Measurements from ENCODE around the gene AOC2. TPM values are rescaled to one million over a fixed set of nuclear protein-coding genes. Genes with fewer than 3 reads are reported as not detected.

The AOC2 gene
- polyA plus RNA-seq, 1 of the 3 experiments (the other 2 are of a cell fraction), result 0.33 TPM

DNA sequence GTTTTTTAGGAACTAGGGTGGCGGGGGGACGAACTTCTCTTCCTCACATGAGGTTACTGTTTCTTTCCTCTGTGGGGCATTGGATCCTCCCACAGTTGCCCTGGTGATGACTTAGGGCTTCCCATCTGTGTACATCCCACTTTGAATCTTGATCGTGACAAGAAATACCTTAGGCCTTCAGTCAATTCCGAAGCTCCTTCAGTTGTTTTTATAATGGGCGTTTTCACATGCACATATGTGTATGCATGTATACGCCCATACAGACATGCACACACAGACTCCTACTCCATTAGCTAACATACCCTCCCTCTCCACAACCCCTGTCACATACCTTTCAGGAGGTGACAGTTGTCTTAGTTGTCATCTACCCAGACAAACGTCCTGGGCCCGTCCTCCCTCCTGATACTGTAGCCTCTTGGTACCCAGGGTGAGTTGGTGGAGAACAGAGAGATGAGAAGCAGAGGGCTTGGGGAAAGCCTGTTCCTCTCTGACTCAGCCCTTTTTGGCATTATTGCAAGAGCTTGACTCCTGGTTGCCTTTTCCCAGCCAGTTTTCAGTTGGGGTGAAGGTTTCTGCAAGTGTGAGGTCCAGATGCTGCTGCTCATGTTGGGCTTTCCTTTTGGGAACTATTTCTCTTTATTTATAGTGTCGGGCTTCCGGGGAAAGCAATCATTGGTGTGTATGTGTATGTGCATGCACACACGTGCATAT is 2.2 kb upstream of the AOC2 start:
- H3K9me3 ChIP-seq, result no peaks in the 10 kb centered on the region
- ChIA-PET CTCF (interaction anchor here (0.9 to 4.7 kb wide), 10 partner anchors 11 to 155 kb away, joined by 3 to 34 read pairs (median 4); partner anchors contain the start of genes BECN1 and RPL27), POLR2A (no interaction called here)
- H3F3A ChIP-seq (replicated peaks; ENCODE audit: insufficient read depth), result peaks cover 19% of the 10 kb centered on the region
- H3K4me1 ChIP-seq (ENCODE audit: control insufficient read depth in 1 of 2, insufficient read depth in 2 of 2, low read depth in 1 of 2, low read length in 1 of 2), result no peaks in the 10 kb centered on the region
- H2AFZ ChIP-seq (ENCODE audit: low read depth), result no peak overlapping the region
- no peaks in the 10 kb centered on the region for H3K27me3 ChIP-seq (ENCODE audit: insufficient read depth)
- TF ChIP-seq ELF1 (IDR thresholded peaks at IDR 0.05) (no peak), CTCF (IDR thresholded peaks at IDR 0.05) (no peak), TAF1 (IDR thresholded peaks at IDR 0.05; ENCODE audit: borderline replicate concordance, low read depth, low read length) (no peak), YY1 (IDR thresholded peaks at IDR 0.05; ENCODE audit: low read depth) (no peak), USF2 (IDR thresholded peaks at IDR 0.05; ENCODE audit: borderline replicate concordance, low read depth, low read length) (no peak), NFIC (IDR thresholded peaks at IDR 0.05; ENCODE audit: borderline replicate concordance) (no peak), POLR2AphosphoS5 (IDR thresholded peaks at IDR 0.05; ENCODE audit: low read depth, low read length) (no peak), NRF1 (IDR thresholded peaks at IDR 0.05; ENCODE audit: low read depth, low read length) (no peak)
- TF ChIP-seq, protein P1, sequence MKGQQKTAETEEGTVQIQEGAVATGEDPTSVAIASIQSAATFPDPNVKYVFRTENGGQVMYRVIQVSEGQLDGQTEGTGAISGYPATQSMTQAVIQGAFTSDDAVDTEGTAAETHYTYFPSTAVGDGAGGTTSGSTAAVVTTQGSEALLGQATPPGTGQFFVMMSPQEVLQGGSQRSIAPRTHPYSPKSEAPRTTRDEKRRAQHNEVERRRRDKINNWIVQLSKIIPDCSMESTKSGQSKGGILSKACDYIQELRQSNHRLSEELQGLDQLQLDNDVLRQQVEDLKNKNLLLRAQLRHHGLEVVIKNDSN (IDR thresholded peaks at IDR 0.05; ENCODE audit: borderline replicate concordance, low read depth), result no peak
- no peak overlapping the region for H3K27ac ChIP-seq (ENCODE audit: low read depth in 2 of 2, low read length in 1 of 2)
- peaks cover 51 to 73% of the 10 kb centered on the region in 2 experiments for H3K36me3 ChIP-seq (replicated peaks in 1 of 2; ENCODE audit: control insufficient read depth in 1 of 2, insufficient read depth in 2 of 2, low read length in 1 of 2)
- H3K9ac ChIP-seq, result no peak overlapping the region
- no peak for DNase-seq
- WGBS (ENCODE audit: low lambda C conversion rate), result 87% methylated on average over 11 of the region's 11 CpGs
- H4K20me1 ChIP-seq (ENCODE audit: insufficient read depth), result 0 out of 2 replicates have a peak, but pooled peaks cover 10% of the 10 kb centered on the region
- no peak overlapping the region for H3K4me2 ChIP-seq
- H3K79me2 ChIP-seq (ENCODE audit: insufficient read depth), result peaks cover 3% of the 10 kb centered on the region; the same call in 1 of the 2 replicates
- H3K4me3 ChIP-seq (ENCODE audit: low read depth in 2 of 2, low read length in 1 of 2), result no peak overlapping the region
- H3K9me2 ChIP-seq, result no peaks in the 10 kb centered on the region

DNA sequence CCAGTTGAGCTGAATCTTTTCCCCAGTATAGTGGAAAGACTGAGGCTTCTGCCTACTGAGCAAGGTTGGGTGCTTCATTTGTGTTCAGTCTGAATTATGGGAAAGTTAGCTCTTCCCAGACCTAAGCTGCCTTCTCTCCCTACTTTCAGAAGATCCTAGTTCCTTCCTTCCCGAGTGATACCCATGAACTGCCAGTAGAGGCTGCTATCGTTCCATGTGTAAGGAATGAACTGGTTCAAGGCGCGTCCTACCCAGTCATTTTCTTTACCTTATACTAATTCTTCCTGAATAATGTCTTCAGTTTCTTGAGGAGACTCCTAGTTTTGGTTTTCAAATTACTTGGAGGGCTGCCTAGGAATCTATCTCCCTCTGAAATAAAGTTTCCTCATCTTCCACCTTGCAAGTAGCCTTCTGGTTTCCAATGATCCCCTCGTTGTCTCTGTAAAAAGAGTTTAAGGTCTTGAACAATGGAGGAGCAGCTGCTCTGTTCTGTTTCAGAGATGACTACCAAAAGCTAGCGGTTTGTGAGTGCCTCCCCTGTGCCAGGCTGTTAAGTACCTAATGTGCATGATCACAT is 934 bp upstream of the AOC2 start:
- no peaks in the 10 kb centered on the region for H3K9me2 ChIP-seq
- POLR2A ChIA-PET, result interaction anchor here (1.0 kb wide), 1 partner anchor 155 kb away, joined by 3 read pairs; the partner anchor contains the start of gene RPL27
- 59% methylated on average over 6 of the region's 6 CpGs for WGBS (ENCODE audit: low lambda C conversion rate)
- CTCF ChIA-PET, result interaction anchor here (0.5 to 4.7 kb wide), 29 partner anchors 9 to 491 kb away, joined by 3 to 34 read pairs (median 3); partner anchors contain the start of genes BECN1 and RPL27
- no peaks in the 10 kb centered on the region for H3K4me1 ChIP-seq (ENCODE audit: control insufficient read depth in 1 of 2, insufficient read depth in 2 of 2, low read depth in 1 of 2, low read length in 1 of 2)
- peaks cover 19% of the 10 kb centered on the region for H3F3A ChIP-seq (replicated peaks; ENCODE audit: insufficient read depth)
- H3K4me2 ChIP-seq, result no peak overlapping the region
- no peak overlapping the region for H3K27ac ChIP-seq (ENCODE audit: low read depth in 2 of 2, low read length in 1 of 2)
- H3K27me3 ChIP-seq (ENCODE audit: insufficient read depth), result no peaks in the 10 kb centered on the region
- peak; percentile 80 for DNase-seq
- no peak overlapping the region for H2AFZ ChIP-seq (ENCODE audit: low read depth)
- no peaks in the 10 kb centered on the region for H3K9me3 ChIP-seq
- H3K9ac ChIP-seq, result no peak overlapping the region
- peaks cover 38 to 63% of the 10 kb centered on the region in 2 experiments for H3K36me3 ChIP-seq (replicated peaks in 1 of 2; ENCODE audit: control insufficient read depth in 1 of 2, insufficient read depth in 2 of 2, low read length in 1 of 2)
- H4K20me1 ChIP-seq (ENCODE audit: insufficient read depth), result 0 out of 2 replicates have a peak, but pooled peaks cover 10% of the 10 kb centered on the region
- no peaks in the 10 kb centered on the region; the same call in 1 of the 2 replicates for H3K79me2 ChIP-seq (ENCODE audit: insufficient read depth)
- no peak overlapping the region; a peak in 1 of 4 replicates for H3K4me3 ChIP-seq (ENCODE audit: low read depth in 2 of 2, low read length in 1 of 2)
- TF ChIP-seq CTCF (IDR thresholded peaks at IDR 0.05) (peak; percentile 92), RAD21 (IDR thresholded peaks at IDR 0.05; ENCODE audit: low read length) (peak; percentile 81), ZBTB33 (IDR thresholded peaks at IDR 0.05; ENCODE audit: borderline replicate concordance, low read depth) (no peak), GABPA (IDR thresholded peaks at IDR 0.05; ENCODE audit: low read depth) (no peak), YY1 (IDR thresholded peaks at IDR 0.05; ENCODE audit: low read depth) (no peak), TEAD4 (IDR thresholded peaks at IDR 0.05; ENCODE audit: borderline replicate concordance, insufficient read depth) (no peak), NRF1 (IDR thresholded peaks at IDR 0.05; ENCODE audit: low read depth, low read length) (no peak), POLR2AphosphoS5 (IDR thresholded peaks at IDR 0.05; ENCODE audit: low read depth, low read length) (no peak)
- TF ChIP-seq, protein P1 (IDR thresholded peaks at IDR 0.05; ENCODE audit: borderline replicate concordance, low read depth), result no peak
- TF ChIP-seq, protein P2, sequence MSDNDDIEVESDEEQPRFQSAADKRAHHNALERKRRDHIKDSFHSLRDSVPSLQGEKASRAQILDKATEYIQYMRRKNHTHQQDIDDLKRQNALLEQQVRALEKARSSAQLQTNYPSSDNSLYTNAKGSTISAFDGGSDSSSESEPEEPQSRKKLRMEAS (IDR thresholded peaks at IDR 0.05; ENCODE audit: low read depth), result no peak
